Measurements from ENCODE around the gene DNM1.

GRCh38 chr9:128276574-128277270, 73.5 kb downstream of the DNM1 start:
- TF ChIP-seq CTCF (IDR thresholded peaks at IDR 0.05; ENCODE audit: low read depth, low read length, missing input control), result no peak
- TF ChIP-seq RAD21 (IDR thresholded peaks at IDR 0.05), result no peak
- TF ChIP-seq MAX (IDR thresholded peaks at IDR 0.05), result no peak
- no peak for TF ChIP-seq YY1 (IDR thresholded peaks at IDR 0.05)
- TF ChIP-seq, protein P1, sequence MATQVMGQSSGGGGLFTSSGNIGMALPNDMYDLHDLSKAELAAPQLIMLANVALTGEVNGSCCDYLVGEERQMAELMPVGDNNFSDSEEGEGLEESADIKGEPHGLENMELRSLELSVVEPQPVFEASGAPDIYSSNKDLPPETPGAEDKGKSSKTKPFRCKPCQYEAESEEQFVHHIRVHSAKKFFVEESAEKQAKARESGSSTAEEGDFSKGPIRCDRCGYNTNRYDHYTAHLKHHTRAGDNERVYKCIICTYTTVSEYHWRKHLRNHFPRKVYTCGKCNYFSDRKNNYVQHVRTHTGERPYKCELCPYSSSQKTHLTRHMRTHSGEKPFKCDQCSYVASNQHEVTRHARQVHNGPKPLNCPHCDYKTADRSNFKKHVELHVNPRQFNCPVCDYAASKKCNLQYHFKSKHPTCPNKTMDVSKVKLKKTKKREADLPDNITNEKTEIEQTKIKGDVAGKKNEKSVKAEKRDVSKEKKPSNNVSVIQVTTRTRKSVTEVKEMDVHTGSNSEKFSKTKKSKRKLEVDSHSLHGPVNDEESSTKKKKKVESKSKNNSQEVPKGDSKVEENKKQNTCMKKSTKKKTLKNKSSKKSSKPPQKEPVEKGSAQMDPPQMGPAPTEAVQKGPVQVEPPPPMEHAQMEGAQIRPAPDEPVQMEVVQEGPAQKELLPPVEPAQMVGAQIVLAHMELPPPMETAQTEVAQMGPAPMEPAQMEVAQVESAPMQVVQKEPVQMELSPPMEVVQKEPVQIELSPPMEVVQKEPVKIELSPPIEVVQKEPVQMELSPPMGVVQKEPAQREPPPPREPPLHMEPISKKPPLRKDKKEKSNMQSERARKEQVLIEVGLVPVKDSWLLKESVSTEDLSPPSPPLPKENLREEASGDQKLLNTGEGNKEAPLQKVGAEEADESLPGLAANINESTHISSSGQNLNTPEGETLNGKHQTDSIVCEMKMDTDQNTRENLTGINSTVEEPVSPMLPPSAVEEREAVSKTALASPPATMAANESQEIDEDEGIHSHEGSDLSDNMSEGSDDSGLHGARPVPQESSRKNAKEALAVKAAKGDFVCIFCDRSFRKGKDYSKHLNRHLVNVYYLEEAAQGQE (IDR thresholded peaks at IDR 0.05), result no peak
- TF ChIP-seq, protein P2, sequence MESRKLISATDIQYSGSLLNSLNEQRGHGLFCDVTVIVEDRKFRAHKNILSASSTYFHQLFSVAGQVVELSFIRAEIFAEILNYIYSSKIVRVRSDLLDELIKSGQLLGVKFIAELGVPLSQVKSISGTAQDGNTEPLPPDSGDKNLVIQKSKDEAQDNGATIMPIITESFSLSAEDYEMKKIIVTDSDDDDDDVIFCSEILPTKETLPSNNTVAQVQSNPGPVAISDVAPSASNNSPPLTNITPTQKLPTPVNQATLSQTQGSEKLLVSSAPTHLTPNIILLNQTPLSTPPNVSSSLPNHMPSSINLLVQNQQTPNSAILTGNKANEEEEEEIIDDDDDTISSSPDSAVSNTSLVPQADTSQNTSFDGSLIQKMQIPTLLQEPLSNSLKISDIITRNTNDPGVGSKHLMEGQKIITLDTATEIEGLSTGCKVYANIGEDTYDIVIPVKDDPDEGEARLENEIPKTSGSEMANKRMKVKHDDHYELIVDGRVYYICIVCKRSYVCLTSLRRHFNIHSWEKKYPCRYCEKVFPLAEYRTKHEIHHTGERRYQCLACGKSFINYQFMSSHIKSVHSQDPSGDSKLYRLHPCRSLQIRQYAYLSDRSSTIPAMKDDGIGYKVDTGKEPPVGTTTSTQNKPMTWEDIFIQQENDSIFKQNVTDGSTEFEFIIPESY (IDR thresholded peaks at IDR 0.05), result no peak

Data from liver (tissue), 3 donors.